ENCODE data around the gene DDX24.

Gene DDX24

GRCh38 chr14:94121485-94121884 is 40.5 kb upstream of the DDX24 start:
- Mint-ChIP-seq H3K36me3 (ENCODE audit: low read depth) (peaks cover 2% of the 10 kb centered on the region), H3K27me3 (ENCODE audit: low read depth) (peaks cover 2% of the 10 kb centered on the region), H3K9me3 (peaks cover 15% of the 10 kb centered on the region), H3K27ac (no peak overlapping the region), H3K4me1 (ENCODE audit: low read depth) (peaks cover 3% of the 10 kb centered on the region), H3K4me3 (no peak overlapping the region)

DNA sequence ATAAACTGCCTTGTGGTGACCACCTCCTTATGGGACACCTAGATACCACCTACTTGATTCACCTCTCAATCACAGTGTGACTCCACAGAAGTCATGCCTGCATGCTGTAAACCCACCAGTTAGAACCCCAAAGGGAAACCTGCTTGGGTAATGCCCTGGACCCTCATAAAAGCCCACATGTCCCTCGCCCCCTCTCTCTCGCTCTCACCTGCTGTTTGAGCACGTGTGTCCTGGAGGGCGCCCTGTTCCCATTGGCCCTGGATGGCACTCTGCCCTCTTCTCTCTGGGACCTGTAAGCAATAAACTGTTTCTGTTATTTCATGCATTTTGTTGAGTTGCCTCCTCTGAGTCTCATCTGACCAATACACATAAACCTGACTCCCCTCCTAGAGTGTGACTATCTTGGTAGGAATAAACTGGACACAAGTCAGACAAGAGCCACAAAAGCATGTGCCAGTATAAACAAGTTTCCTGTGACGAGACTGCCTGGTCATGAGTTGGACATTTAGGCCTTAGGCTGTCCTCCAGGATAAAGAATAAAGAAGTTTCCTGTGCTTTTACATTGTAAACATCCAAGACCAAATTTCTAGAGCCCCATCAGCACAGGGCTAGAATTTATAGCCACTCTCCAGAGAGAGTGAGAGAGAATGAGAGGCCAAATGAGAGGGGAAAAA is 39.8 kb upstream of the DDX24 start:
- Mint-ChIP-seq H3K36me3 (ENCODE audit: low read depth) (no peaks in the 10 kb centered on the region), H3K27ac (no peak overlapping the region), H3K4me3 (no peak overlapping the region), H3K4me1 (ENCODE audit: low read depth) (peaks cover 3% of the 10 kb centered on the region), H3K27me3 (ENCODE audit: low read depth) (peaks cover 2% of the 10 kb centered on the region), H3K9me3 (peaks cover 15% of the 10 kb centered on the region)

GRCh38 chr14:94119071-94119470 is 38.1 kb upstream of the DDX24 start:
- peaks cover 9% of the 10 kb centered on the region for H3K27me3 Mint-ChIP-seq (ENCODE audit: low read depth)
- no peak overlapping the region for H3K4me3 Mint-ChIP-seq
- H3K9me3 Mint-ChIP-seq = peaks cover 15% of the 10 kb centered on the region
- H3K36me3 Mint-ChIP-seq (ENCODE audit: low read depth) = no peaks in the 10 kb centered on the region
- H3K4me1 Mint-ChIP-seq (ENCODE audit: low read depth) = peaks cover 15% of the 10 kb centered on the region
- no peak overlapping the region for H3K27ac Mint-ChIP-seq

GRCh38 chr14:94117856-94118255 is 36.9 kb upstream of the DDX24 start:
- Mint-ChIP-seq H3K27ac (no peak overlapping the region), H3K27me3 (ENCODE audit: low read depth) (peaks cover 6% of the 10 kb centered on the region), H3K36me3 (ENCODE audit: low read depth) (no peaks in the 10 kb centered on the region)

GRCh38 chr14:94116701-94117100 is 35.7 kb upstream of the DDX24 start:
- Mint-ChIP-seq H3K9me3 (peaks cover 15% of the 10 kb centered on the region), H3K27me3 (ENCODE audit: low read depth) (peaks cover 6% of the 10 kb centered on the region), H3K4me3 (no peak overlapping the region), H3K27ac (no peak overlapping the region), H3K36me3 (ENCODE audit: low read depth) (no peaks in the 10 kb centered on the region), H3K4me1 (ENCODE audit: low read depth) (peaks cover 17% of the 10 kb centered on the region)

More at GRCh38 chr14:94117856-94118255, 36.9 kb upstream of the DDX24 start:
- Mint-ChIP-seq H3K4me3 (no peak overlapping the region), H3K9me3 (peaks cover 15% of the 10 kb centered on the region), H3K4me1 (ENCODE audit: low read depth) (peaks cover 15% of the 10 kb centered on the region)

GRCh38 chr14:94115631-94116030 is 34.6 kb upstream of the DDX24 start:
- peaks cover 9% of the 10 kb centered on the region for H3K9me3 Mint-ChIP-seq
- no peak overlapping the region for H3K27ac Mint-ChIP-seq
- peaks cover 6% of the 10 kb centered on the region for H3K27me3 Mint-ChIP-seq (ENCODE audit: low read depth)
- no peaks in the 10 kb centered on the region for H3K36me3 Mint-ChIP-seq (ENCODE audit: low read depth)
- H3K4me1 Mint-ChIP-seq (ENCODE audit: low read depth) = peaks cover 17% of the 10 kb centered on the region
- no peak overlapping the region for H3K4me3 Mint-ChIP-seq

DNA sequence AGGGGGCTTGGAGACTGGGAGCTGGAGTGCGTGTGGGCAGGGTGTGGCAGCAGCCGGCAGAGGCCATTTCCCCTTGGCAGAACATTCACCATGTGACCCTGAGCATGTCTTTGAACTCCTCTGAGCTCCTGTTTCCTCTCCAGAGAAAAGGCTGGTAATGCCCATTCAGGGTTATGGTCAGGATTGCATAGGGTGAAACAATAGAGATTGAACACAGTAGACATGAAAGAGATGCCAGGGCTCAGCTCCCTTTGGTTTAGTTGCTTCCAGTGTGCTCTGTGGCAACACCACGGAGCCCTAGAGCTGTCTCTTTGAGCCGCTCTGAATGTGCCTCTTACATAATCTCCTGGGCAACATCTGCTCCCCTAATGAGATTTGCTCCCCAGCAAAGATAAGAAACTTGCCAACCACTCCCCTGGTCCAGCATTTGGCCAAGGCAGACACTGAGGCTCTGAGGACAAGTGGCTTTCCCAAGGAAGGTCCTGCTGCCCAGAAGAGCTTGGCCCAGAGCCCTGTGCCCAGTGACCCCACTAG is 34.1 kb upstream of the DDX24 start:
- Mint-ChIP-seq H3K9me3 (peaks cover 8% of the 10 kb centered on the region), H3K4me3 (no peak overlapping the region), H3K27ac (no peak overlapping the region), H3K36me3 (ENCODE audit: low read depth) (no peaks in the 10 kb centered on the region), H3K27me3 (ENCODE audit: low read depth) (peaks cover 6% of the 10 kb centered on the region), H3K4me1 (ENCODE audit: low read depth) (peaks cover 19% of the 10 kb centered on the region)

GRCh38 chr14:94114589-94115057 is 33.6 kb upstream of the DDX24 start:
- no peak overlapping the region for H3K27ac Mint-ChIP-seq
- H3K4me1 Mint-ChIP-seq (ENCODE audit: low read depth) = peaks cover 19% of the 10 kb centered on the region
- peaks cover 6% of the 10 kb centered on the region for H3K27me3 Mint-ChIP-seq (ENCODE audit: low read depth)
- H3K36me3 Mint-ChIP-seq (ENCODE audit: low read depth) = no peaks in the 10 kb centered on the region
- H3K9me3 Mint-ChIP-seq = peaks cover 4% of the 10 kb centered on the region
- no peak overlapping the region for H3K4me3 Mint-ChIP-seq

DNA sequence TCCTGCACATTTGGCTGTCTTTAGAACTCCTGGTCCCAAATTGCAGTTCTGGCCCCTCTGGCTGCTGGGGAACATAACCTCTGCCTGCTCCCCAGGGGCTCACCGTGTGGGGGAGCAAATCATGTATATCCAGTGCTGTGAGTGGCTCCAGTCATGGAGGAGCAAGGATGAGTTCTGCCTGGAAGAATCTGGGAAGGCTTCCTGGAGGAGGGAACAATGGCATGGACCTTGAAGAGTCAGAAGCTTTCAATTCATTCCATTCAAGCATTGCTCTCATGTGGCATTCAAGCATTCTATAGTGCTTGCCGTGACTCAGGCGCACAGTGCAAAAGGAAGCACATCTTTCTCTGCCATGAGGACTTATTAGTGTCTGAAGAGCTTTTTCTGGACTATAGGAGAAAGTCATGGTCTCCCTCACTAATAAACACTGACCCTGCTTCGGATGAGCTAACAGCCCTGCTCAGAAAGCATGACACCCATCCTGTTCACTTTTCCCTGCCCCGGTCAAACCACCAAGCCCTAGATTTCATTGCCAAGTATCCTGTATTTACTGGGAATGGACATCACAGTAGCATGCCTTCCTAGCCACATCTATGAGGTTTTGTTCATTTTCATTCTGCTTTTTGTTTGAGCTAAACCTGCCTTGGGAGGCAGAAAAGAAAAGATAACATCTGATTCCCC is 33.0 kb upstream of the DDX24 start:
- Mint-ChIP-seq H3K9me3 (no peaks in the 10 kb centered on the region), H3K4me1 (ENCODE audit: low read depth) (peaks cover 19% of the 10 kb centered on the region), H3K36me3 (ENCODE audit: low read depth) (no peaks in the 10 kb centered on the region), H3K27ac (no peak overlapping the region), H3K4me3 (no peak overlapping the region), H3K27me3 (ENCODE audit: low read depth) (peaks cover 6% of the 10 kb centered on the region)

DNA sequence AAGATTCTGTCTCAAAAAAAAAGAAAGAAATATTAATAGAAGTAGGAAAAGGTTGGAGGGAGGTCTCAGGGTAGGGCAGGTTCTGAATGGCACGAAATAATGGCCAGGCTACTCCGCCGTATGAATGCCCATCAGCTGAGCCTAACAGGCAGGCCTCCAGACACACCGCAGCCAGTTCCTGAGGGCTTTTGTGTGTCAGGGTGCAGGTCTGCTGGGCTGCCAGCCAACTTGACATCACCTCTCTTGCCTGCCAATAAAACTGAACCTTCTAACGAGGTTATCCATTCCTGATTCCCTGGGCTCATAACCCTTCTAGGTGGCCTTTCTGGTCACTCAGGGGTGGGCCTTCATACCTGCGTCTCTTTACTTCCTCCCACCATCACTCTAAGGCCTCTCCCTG is 32.5 kb upstream of the DDX24 start:
- no peak overlapping the region for H3K27ac Mint-ChIP-seq
- H3K27me3 Mint-ChIP-seq (ENCODE audit: low read depth) = peaks cover 6% of the 10 kb centered on the region

GRCh38 chr14:94113073-94113472 is 32.1 kb upstream of the DDX24 start:
- Mint-ChIP-seq H3K36me3 (ENCODE audit: low read depth) (no peaks in the 10 kb centered on the region), H3K27ac (no peak overlapping the region), H3K4me1 (ENCODE audit: low read depth) (peaks cover 18% of the 10 kb centered on the region), H3K9me3 (no peaks in the 10 kb centered on the region), H3K4me3 (no peak overlapping the region), H3K27me3 (ENCODE audit: low read depth) (peaks cover 6% of the 10 kb centered on the region)

More for the DNA sequence above, 32.5 kb upstream of the DDX24 start:
- Mint-ChIP-seq H3K4me1 (ENCODE audit: low read depth) (peaks cover 19% of the 10 kb centered on the region), H3K4me3 (no peak overlapping the region), H3K36me3 (ENCODE audit: low read depth) (no peaks in the 10 kb centered on the region), H3K9me3 (no peaks in the 10 kb centered on the region)

GRCh38 chr14:94112513-94113063 is 31.6 kb upstream of the DDX24 start:
- peaks cover 16% of the 10 kb centered on the region for H3K4me1 Mint-ChIP-seq (ENCODE audit: low read depth)
- H3K36me3 Mint-ChIP-seq (ENCODE audit: low read depth) = no peaks in the 10 kb centered on the region
- H3K9me3 Mint-ChIP-seq = no peaks in the 10 kb centered on the region
- peak overlapping the region; percentile 56 for H3K4me3 Mint-ChIP-seq
- H3K27me3 Mint-ChIP-seq (ENCODE audit: low read depth) = peaks cover 6% of the 10 kb centered on the region
- peak overlapping the region; percentile 37 for H3K27ac Mint-ChIP-seq

GRCh38 chr14:94111276-94112095 is 30.5 kb upstream of the DDX24 start:
- Mint-ChIP-seq H3K9me3 (no peaks in the 10 kb centered on the region), H3K4me3 (peak overlapping the region; percentile 72), H3K27me3 (ENCODE audit: low read depth) (peaks cover 6% of the 10 kb centered on the region), H3K36me3 (ENCODE audit: low read depth) (no peaks in the 10 kb centered on the region), H3K27ac (no peak overlapping the region), H3K4me1 (ENCODE audit: low read depth) (peaks cover 16% of the 10 kb centered on the region)

DNA sequence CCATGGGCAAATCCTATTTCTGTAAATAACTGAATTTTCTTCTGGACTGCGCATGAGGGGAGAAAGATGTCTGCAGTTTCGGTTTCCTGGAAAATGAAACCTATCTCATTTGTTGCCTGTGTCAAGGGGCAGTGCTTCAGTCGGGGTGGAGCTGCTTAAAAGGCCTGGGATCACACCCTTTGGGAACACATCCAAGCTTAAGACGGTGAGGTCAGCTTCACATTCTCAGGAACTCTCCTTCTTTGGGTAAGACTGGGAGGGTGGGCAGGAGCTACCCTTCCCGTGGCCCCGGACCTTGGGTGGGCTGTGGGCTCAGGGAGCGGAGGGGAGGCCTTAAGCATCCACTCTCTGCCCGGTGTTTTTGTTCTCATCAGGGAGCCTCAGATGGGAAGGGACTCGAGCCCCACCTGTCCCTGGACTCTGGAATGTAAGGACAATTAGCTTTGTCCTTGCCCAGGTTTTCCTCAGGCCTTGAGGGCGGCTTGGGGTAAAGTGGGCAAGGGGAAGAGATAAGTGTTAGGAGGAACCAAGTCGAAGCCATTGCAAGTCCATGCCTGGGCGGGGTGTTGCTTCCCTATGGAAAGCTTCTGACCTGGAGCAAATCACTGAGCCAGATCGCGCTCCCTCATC is 29.7 kb upstream of the DDX24 start, which contains the start of gene IFI27:
Gene IFI27 (plus strand): TSS at position 185 of the 630 bp plus-strand sequence.
- no peaks in the 10 kb centered on the region for H3K36me3 Mint-ChIP-seq (ENCODE audit: low read depth)
- no peaks in the 10 kb centered on the region for H3K9me3 Mint-ChIP-seq
- peaks cover 6% of the 10 kb centered on the region for H3K27me3 Mint-ChIP-seq (ENCODE audit: low read depth)
- H3K4me3 Mint-ChIP-seq = peak within 1 kb of the TSS; percentile 72
- H3K27ac Mint-ChIP-seq = peak within 1 kb of the TSS; percentile 77
- peaks cover 16% of the 10 kb centered on the region for H3K4me1 Mint-ChIP-seq (ENCODE audit: low read depth)
